ENCODE measurements around the gene PACS2. TPM values are rescaled to one million over a fixed set of nuclear protein-coding genes. Genes with fewer than 3 reads are reported as not detected.

PACS2 gene
- total and polyA plus RNA-seq, 4 donors = 5.1 to 21.9 (median 9.8) TPM

- no peaks in the 10 kb centered on the region for H3K9me3 ChIP-seq (ENCODE audit: control insufficient read depth in 4 of 4, low read length in 3 of 4)
- H3K27me3 ChIP-seq (ENCODE audit: control insufficient read depth in 4 of 4, insufficient read depth in 4 of 4, low read length in 3 of 4) = no peaks in the 10 kb centered on the region
- H3K27ac ChIP-seq (ENCODE audit: low read depth in 1 of 2, low read length in 2 of 2) = peak overlapping the region in 1 of 2 donors; percentile 14
- 81% methylated on average over 15 of the region's 15 CpGs for WGBS
- H3K9ac ChIP-seq (ENCODE audit: low read depth in 1 of 2, low read length in 2 of 2) = no peak overlapping the region
- no peaks in the 10 kb centered on the region for H3K36me3 ChIP-seq (ENCODE audit: control insufficient read depth in 4 of 4, insufficient read depth in 3 of 4, low read depth in 1 of 4, low read length in 3 of 4)
- no peak overlapping the region for H3K4me3 ChIP-seq (ENCODE audit: low read depth in 1 of 3, low read length in 3 of 3)
- no peak for DNase-seq (ENCODE audit: low spot score)
- TF ChIP-seq JUND (IDR thresholded peaks at IDR 0.05) (no peak), EGR1 (IDR thresholded peaks at IDR 0.05; ENCODE audit: low read depth in 2 of 2) (no peak), HNF4A (conservative IDR thresholded peaks at IDR 0.05) (no peak), TAF1 (conservative IDR thresholded peaks at IDR 0.05) (no peak), RXRA (IDR thresholded peaks at IDR 0.05) (no peak), YY1 (IDR thresholded peaks at IDR 0.05) (no peak), MAX (IDR thresholded peaks at IDR 0.05) (no peak), HNF4G (IDR thresholded peaks at IDR 0.05) (no peak), GABPA (IDR thresholded peaks at IDR 0.05 in 1 of 2, conservative IDR thresholded peaks at IDR 0.05 in 1 of 2) (no peak), FOXA1 (IDR thresholded peaks at IDR 0.05) (no peak), FOXA2 (IDR thresholded peaks at IDR 0.05) (no peak), NR2F2 (IDR thresholded peaks at IDR 0.05) (no peak), REST (IDR thresholded peaks at IDR 0.05) (no peak), SP1 (IDR thresholded peaks at IDR 0.05) (no peak), RAD21 (IDR thresholded peaks at IDR 0.05) (no peak)
- TF ChIP-seq, protein P1, sequence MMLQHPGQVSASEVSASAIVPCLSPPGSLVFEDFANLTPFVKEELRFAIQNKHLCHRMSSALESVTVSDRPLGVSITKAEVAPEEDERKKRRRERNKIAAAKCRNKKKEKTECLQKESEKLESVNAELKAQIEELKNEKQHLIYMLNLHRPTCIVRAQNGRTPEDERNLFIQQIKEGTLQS (IDR thresholded peaks at IDR 0.05) = no peak
- TF ChIP-seq, protein P2, sequence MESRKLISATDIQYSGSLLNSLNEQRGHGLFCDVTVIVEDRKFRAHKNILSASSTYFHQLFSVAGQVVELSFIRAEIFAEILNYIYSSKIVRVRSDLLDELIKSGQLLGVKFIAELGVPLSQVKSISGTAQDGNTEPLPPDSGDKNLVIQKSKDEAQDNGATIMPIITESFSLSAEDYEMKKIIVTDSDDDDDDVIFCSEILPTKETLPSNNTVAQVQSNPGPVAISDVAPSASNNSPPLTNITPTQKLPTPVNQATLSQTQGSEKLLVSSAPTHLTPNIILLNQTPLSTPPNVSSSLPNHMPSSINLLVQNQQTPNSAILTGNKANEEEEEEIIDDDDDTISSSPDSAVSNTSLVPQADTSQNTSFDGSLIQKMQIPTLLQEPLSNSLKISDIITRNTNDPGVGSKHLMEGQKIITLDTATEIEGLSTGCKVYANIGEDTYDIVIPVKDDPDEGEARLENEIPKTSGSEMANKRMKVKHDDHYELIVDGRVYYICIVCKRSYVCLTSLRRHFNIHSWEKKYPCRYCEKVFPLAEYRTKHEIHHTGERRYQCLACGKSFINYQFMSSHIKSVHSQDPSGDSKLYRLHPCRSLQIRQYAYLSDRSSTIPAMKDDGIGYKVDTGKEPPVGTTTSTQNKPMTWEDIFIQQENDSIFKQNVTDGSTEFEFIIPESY (IDR thresholded peaks at IDR 0.05) = no peak
- TF ChIP-seq, protein P3, sequence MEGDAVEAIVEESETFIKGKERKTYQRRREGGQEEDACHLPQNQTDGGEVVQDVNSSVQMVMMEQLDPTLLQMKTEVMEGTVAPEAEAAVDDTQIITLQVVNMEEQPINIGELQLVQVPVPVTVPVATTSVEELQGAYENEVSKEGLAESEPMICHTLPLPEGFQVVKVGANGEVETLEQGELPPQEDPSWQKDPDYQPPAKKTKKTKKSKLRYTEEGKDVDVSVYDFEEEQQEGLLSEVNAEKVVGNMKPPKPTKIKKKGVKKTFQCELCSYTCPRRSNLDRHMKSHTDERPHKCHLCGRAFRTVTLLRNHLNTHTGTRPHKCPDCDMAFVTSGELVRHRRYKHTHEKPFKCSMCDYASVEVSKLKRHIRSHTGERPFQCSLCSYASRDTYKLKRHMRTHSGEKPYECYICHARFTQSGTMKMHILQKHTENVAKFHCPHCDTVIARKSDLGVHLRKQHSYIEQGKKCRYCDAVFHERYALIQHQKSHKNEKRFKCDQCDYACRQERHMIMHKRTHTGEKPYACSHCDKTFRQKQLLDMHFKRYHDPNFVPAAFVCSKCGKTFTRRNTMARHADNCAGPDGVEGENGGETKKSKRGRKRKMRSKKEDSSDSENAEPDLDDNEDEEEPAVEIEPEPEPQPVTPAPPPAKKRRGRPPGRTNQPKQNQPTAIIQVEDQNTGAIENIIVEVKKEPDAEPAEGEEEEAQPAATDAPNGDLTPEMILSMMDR (IDR thresholded peaks at IDR 0.05; ENCODE audit: low read depth, low read length, missing input control) = no peak
- peaks cover 23 to 63% (median 47%) of the 10 kb centered on the region in 4 donors for H3K4me1 ChIP-seq (ENCODE audit: control insufficient read depth in 4 of 4, insufficient read depth in 4 of 4, low read length in 3 of 4)
Measured at GRCh38 chr14:105333020-105333490, 18.5 kb downstream of the PACS2 start.
